ENCODE measurements around the gene KIAA1671. TPM values are rescaled to one million over a fixed set of nuclear protein-coding genes. Genes with fewer than 3 reads are reported as not detected.

The KIAA1671 gene
- total RNA-seq, 1 donor from 2014 or later, result 14.5 TPM

- Mint-ChIP-seq H3K4me3 (no peak overlapping the region), H3K36me3 (ENCODE audit: low read depth) (peaks cover 8% of the 10 kb centered on the region), H3K27ac (ENCODE audit: unreplicated experiment) (no peak overlapping the region), H3K9me3 (no peaks in the 10 kb centered on the region), H3K4me1 (peaks cover 10% of the 10 kb centered on the region), H3K27me3 (ENCODE audit: low read depth) (no peaks in the 10 kb centered on the region)
- no peak for TF ChIP-seq CTCF (conservative IDR thresholded peaks at IDR 0.05)
- no peak for DNase-seq (ENCODE audit: low read depth, low spot score)
Observed at GRCh38 chr22:25045159-25045558, 92.6 kb downstream of the KIAA1671 start.

- Mint-ChIP-seq H3K4me3 (no peak overlapping the region), H3K4me1 (peaks cover 3% of the 10 kb centered on the region), H3K9me3 (no peaks in the 10 kb centered on the region), H3K36me3 (ENCODE audit: low read depth) (peaks cover 24% of the 10 kb centered on the region), H3K27me3 (ENCODE audit: low read depth) (no peaks in the 10 kb centered on the region), H3K27ac (ENCODE audit: unreplicated experiment) (no peak overlapping the region)
- no peak for TF ChIP-seq CTCF (conservative IDR thresholded peaks at IDR 0.05)
- no peak for DNase-seq (ENCODE audit: low read depth, low spot score)
Observed at GRCh38 chr22:25048071-25048470, 95.6 kb downstream of the KIAA1671 start.

GRCh38 chr22:25048659-25049647 lies 96.4 kb downstream of the KIAA1671 start:
- peak; percentile 71 for DNase-seq (ENCODE audit: low read depth, low spot score)
- Mint-ChIP-seq H3K4me3 (no peak overlapping the region), H3K36me3 (ENCODE audit: low read depth) (peaks cover 19% of the 10 kb centered on the region), H3K4me1 (no peaks in the 10 kb centered on the region), H3K9me3 (no peaks in the 10 kb centered on the region), H3K27ac (ENCODE audit: unreplicated experiment) (peak overlapping the region; percentile 62), H3K27me3 (ENCODE audit: low read depth) (no peaks in the 10 kb centered on the region)
- peak; percentile 93 for TF ChIP-seq CTCF (conservative IDR thresholded peaks at IDR 0.05)

- DNase-seq (ENCODE audit: low read depth, low spot score), result no peak
- Mint-ChIP-seq H3K4me3 (no peak overlapping the region), H3K4me1 (peaks cover under 1% of the 10 kb centered on the region), H3K27ac (ENCODE audit: unreplicated experiment) (no peak overlapping the region), H3K9me3 (no peaks in the 10 kb centered on the region), H3K27me3 (ENCODE audit: low read depth) (no peaks in the 10 kb centered on the region), H3K36me3 (ENCODE audit: low read depth) (peaks cover 19% of the 10 kb centered on the region)
- TF ChIP-seq CTCF (conservative IDR thresholded peaks at IDR 0.05), result no peak
Observed at GRCh38 chr22:25049770-25050169, 97.3 kb downstream of the KIAA1671 start.

- no peak for TF ChIP-seq CTCF (conservative IDR thresholded peaks at IDR 0.05)
- Mint-ChIP-seq H3K9me3 (no peaks in the 10 kb centered on the region), H3K36me3 (ENCODE audit: low read depth) (peaks cover 19% of the 10 kb centered on the region), H3K27me3 (ENCODE audit: low read depth) (no peaks in the 10 kb centered on the region), H3K27ac (ENCODE audit: unreplicated experiment) (no peak overlapping the region), H3K4me1 (peaks cover 6% of the 10 kb centered on the region), H3K4me3 (no peak overlapping the region)
- DNase-seq (ENCODE audit: low read depth, low spot score), result no peak
Observed at GRCh38 chr22:25050566-25050965, 98.0 kb downstream of the KIAA1671 start.

Measured in neural crest cell (in vitro differentiated cells).